Activated CD8-positive, alpha-beta memory T cell treated with anti-CD3 and anti-CD28 coated beads, Interleukin-2, amount 50 U/mL, for 4 hours (primary cell): ENCODE results near the gene PCDH12.

Experiments
- DNase-seq: peaks from one replicate; pipeline ENCODE4 v3.0.0-alpha.2; 2020

Gene PCDH12

DNA sequence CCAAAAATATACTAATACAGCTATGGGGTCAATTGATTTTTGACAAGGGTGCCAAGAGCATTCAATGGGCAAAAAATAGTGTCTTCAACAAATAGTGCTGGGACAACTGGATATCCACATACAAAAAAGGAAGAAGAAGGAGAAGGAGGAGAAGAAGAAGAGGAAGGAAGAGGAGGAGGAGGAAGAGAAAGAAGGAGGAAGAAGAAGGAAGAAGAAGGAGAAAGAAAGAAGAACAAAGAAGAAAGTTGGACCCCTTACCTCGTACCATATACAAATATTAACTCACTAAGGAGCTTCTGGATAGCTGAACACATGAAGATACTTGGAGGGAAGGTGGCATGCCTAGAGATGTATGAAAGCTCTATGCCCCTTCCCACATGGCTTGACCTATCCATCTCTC lies 51.5 kb downstream of the PCDH12 start:
- no peak for DNase-seq

DNA sequence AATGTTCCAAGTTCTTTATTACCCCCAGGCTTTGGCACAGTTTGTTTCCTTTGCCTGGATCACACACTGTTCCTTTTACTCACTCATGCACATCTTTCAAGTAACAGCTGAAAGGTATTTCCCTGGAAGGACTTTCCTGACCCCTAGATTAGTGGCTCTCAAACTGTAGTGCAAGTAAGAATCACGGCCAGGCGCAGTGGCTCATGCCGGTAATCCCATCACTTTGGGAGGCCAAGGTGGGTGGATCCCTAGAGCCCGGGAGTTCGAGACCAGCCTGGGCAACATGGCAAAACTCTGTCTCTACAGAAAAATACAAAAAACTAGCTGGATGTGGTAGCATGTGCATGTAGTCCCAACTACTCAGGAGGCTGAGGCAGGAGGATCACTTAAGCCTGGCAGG lies 53.5 kb downstream of the PCDH12 start:
- no peak for DNase-seq

DNA sequence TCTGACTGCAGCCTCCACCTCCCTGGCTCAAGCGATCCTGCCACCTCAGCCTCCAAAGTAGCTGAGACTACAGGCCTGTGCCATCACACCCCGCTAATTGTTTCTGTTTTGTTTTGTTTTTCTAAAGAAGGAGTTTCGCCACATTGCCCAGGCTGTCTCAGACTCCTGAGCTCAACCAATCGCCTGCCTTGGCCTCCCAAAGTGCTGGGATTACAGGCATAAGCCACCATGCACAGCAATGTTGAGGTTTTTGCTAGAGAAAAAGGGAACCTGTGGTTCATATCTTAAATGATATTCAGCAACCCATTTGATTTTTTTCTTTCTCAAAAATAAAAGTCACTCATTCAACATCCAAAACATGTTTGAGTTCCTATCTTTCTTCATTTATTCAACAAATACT lies 54.7 kb downstream of the PCDH12 start:
- no peak for DNase-seq

DNA sequence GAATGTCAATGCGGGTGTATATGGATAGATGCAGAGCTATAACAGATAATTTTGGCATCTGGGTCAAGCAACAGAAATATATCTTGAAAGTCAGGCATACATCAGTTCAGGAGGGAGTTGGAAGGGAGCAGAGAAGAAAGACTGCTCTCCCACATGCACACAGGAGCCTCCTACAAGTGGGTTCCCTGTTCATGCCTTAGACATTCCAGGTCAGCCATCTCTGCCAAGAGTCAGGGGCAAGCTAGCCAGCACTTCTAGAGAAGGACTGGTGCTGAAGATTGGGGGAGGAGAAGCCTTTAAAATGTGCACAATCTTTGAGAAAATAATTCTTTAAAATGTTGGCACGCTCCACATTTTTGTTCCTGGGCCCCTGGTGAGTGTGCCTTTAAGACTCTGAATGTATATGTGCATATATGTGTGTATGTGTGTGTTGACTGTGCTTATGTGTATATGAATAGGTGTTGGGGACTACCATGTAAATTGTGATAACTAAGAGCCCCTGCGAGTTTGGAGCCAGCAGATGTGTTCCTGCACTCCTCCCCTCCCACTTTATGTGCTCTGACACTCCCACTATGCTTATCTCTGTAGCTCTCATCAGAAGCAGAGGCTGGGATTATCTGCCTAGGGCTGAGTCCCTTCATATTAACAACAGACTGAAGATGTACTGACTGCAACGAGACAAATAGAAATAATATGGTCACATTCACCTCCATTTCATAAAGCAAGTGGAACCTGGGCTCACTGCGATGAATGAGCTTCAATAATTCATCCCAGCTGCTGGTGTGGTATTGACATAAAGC lies 55.8 kb downstream of the PCDH12 start:
- no peak for DNase-seq

DNA sequence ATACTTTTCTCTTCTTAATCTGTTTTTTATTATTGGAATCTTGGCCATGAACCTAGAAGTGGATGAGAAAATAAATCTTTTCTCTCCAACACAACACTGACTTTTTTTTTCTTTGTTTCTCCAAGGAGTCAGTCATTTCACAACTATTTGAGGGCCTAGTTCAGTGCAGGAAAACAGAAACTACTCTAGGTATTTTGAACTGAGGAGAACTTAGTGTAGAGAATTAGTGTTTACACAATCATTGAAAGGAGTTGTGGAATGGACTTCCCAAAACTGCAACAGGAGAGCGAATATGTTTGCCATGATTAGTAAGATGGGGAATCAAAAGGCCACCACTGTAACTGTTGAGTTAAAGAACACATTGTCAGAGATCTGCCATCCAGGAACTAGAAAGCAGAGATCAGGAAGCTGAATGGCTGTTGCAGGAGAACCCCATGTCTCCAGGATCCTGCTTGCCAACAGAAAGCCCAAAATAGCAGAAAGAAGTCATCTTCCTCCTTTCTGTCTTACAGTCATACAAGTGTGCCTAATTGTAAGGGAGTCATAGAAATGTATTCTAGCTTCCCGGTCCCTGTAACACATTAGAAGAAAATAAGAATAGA lies 59.5 kb downstream of the PCDH12 start:
- no peak for DNase-seq

DNA sequence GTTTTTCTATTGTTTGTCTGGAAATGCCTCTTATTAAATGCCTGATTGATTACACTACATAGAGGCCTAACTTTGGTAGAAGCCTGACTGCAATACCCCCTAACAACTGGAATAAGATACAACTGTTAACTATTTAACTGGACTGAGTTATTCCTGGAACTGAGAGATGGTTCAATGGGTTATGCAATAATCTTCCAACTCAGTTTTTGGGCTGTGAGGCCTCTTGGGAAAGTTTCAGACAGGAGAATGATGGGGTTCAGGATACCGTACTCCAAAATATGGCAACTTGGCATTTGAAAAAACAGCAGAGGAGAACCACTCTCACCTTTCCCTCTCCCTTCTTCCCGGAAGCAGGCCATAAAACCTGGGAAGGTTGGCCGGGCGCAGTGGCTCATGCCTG lies 60.6 kb downstream of the PCDH12 start:
- no peak for DNase-seq
